Right ventricle myocardium superior (tissue), 1 donor: Measurements from ENCODE around the gene CACNA1C. TPM values are rescaled to one million over a fixed set of nuclear protein-coding genes. Genes with fewer than 3 reads are reported as not detected.

ENCODE experiments used
- ATAC-seq: fragments of 200-7000 bp; cut with Tn5 transposase; one replicate; pipeline ENCODE4 v1.9.1; 2020; ENCODE audit warnings: mild to moderate bottlenecking; ENCODE audit not compliant: poor library complexity
- DNase-seq: peaks from one replicate; pipeline ENCODE4 v3.0.0-alpha.2; 2020
- intact Hi-C: fragments of 100-400 bp; cut with DNase I; formaldehyde crosslinking; loops from one replicate; pipeline ENCODE4 v1.11.2; 2022
- total RNA-seq: library from RNA; stranded (reverse); fragmentation: NEBNext Ultra II Directional; extraction: Animal tissue kit (Norgen Biotek cat#: 25700); gene quantifications from one replicate; pipeline ENCODE4 v1.2.1, GENCODE V29; 2021
- donor health status: DM: no; HTN: yes; CAD: no; lungs with severe emphysema.

Gene CACNA1C
- total RNA-seq, 1 donor from 2014 or later: 151 TPM

DNA sequence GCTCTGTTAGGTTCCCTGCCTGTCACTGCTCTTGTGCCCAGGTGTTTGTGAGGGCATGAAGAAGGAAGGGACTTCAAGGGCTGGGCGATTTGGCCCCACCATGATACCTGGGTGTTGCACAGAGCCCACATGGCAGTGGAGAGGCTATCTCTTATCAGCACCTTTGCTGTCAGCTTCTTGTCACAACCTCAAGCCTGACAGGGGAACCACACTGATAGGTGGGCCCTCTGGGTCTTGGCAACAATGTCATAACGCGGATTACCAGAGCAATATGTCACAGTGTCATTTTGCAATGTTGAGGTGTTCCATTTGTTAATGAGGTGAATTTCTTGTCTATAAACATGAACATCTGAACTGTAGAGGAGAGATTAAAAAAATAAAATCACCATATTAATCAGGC lies 22.9 kb upstream of the CACNA1C start:
- DNase-seq (no peak), ATAC-seq (peak; percentile 4)
- intact Hi-C loops: loop anchor here (10.0 kb wide), 1 partner anchor 225 kb away; no protein-coding TSS in a partner anchor

DNA sequence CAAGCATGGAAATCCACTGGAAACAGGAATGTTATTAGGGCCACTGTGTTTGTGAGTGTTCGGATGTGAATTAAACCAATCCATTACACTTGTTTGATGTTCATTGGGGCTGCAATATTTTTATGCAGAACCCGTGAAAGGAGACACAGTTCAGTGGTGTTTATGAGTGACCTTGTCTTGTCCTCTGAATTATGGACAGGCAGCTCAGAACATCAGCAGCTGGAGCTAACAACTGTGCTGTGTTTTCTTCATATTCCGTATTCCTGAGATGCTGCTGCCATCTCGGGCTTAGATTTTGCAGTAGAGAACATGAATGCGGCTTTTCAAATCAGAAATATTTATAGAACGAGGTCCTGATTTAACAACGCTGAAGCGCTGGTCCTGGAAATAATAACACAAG lies 20.3 kb upstream of the CACNA1C start:
- DNase-seq (no peak), ATAC-seq (no peak)
- intact Hi-C loops: loop anchor here (10.0 kb wide), 1 partner anchor 228 kb away; no protein-coding TSS in a partner anchor

DNA sequence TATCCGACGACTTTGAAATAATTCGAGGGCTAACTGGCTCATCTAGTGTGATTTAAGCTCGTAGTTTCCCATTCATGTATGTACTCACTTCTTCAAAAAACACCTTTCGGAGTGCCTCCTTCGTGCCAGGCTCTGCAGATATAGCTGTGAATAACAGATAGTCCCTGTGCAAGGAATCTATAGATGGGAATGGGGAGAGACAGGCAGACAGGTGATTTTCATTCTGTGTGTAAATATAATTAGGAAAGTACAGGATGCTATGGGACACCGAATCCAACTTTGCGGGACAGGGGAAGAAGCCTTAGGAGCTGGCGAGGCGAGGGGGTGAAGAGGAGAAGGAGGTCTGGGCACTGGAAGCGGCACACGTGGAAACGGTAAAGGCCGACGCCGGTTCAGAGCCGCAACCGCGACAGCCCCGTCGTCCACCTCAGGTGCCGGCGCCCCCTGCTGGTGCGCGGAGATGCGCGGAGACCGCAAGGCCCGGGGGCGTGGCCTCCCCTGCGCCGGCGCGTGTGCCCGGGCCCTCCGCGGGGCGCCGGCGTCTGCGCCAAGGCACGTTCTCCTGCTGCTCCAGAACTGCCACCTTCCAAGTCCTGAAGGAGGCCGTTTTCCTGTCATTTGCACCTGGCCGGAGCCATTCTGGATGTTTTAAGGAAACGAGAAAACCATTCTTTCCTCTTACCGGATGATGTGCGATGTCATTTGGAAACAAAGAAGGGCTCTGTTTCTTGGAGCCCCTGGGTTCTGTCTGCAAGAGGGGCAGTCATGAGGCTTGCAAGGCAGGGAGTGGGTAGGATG lies 18.0 kb upstream of the CACNA1C start:
- peak; percentile 80 for ATAC-seq
- intact Hi-C loops: loop anchor here (5.0 to 10.0 kb wide), 2 partner anchors 63 to 230 kb away; no protein-coding TSS in a partner anchor

DNA sequence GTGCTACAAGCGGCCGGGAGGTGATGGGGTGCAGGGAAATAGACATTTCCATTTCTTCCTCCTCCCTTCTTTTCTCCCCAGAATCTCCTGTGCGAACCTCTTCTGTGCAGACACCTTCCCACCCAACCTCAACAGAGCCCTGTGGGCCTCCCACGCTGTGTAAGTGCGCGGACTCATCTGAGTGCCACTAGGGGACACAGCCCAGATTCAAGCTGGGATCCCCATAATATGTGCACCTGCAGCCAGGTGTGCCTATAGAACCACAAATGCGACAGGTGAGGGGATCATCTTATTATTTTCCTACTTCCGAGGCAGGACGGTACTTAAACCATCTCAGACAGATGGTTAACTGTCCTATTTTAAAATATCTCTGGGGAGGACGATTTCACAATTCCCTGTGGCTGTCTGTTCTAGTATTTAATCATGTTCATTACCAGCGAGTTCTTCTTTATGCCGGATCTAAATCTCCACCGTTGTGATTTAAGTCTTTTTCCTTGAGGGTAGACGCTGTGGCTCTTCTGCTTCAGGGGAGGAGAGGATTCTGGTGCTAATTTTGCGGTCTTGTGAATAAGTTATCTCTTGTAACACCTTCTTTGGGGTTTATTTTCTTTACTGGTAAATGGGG lies 17.2 kb upstream of the CACNA1C start:
- intact Hi-C loops: loop anchor here (5.0 to 10.0 kb wide), 2 partner anchors 63 to 231 kb away; no protein-coding TSS in a partner anchor
- ATAC-seq: no peak
- DNase-seq: no peak

More for the DNA sequence above, 18.0 kb upstream of the CACNA1C start:
- DNase-seq: peak; percentile 93

DNA sequence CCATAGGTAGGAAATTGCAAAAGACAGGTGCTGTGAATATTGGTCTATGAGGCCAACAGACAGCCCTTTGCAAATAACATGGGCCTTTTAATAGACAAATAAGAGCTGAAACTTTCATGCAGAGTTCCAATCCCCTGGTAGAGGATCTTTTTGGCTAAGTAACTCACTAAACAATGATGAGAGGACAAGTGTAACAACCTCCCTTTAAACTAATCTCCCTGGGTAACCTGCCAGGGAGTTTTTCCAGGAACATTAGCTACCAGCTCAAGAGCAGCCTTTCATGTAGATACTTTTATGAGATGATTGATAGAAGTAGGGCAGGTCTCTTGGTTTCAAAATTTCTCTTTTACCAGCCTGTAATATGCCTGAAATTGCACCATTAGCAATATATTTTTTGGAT lies 13.8 kb upstream of the CACNA1C start:
- intact Hi-C loops: loop anchor here (5.0 to 10.0 kb wide), 2 partner anchors 67 to 234 kb away; no protein-coding TSS in a partner anchor
- ATAC-seq: peak; percentile 53
- DNase-seq: no peak

DNA sequence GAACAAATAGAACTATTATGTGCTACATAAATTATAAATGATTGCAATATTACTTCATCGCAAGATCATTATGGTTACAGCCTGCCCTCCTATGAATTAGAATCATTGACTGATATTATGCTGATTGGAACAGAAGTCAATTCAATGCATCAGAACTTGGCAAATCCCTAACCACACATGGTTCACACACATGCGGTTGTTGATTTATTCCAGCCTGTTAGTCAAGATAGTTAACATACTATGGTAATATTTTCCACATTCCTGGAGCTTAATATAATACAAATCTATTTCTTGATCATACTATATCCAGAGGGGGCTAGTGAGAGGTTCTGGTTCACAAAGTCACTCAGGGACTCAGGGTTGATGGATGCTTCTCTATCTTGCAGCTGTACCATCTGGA lies 9.7 kb upstream of the CACNA1C start:
- no peak for ATAC-seq
- DNase-seq: no peak
- intact Hi-C loops: no loop called here

DNA sequence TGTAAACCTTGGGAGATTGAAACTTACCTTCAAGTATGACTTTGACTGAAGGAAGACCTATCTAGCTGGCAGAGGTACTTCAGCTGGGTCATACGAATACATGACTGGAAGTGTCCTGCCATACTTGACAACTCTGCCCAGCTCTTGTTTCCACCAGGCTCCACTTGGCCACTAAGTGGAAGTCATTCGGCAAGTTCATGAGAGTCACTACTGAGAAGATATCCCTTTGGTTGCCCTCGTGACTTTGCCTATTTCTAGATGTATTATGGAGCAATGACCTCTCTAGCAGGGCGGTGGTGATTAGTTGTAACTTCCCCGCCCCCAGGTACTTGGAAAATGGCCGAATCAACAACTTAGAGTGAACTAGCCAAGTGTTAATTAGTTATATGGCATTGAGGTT lies 8.6 kb upstream of the CACNA1C start:
- intact Hi-C loops: no loop called here
- DNase-seq (no peak), ATAC-seq (peak; percentile 50)

DNA sequence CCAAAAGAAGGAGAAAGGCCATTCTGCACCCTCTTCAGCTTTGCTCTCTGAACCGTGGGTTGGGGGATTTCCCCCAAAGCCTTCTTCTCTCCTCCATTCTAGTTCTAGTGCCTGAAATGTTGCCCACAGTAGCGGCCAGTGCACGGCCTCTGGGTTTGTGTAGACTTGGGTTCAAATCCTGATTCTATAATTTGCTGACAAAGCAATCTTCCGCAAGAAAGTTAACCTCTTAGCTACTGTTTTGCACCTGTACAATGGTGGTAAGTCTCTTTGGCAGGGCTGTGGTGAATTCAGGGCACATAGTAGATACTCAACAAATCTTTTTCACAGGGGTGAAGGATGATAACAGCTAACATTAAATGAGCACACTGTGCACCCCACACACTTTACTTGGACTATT lies 5.8 kb upstream of the CACNA1C start:
- intact Hi-C loops: no loop called here
- no peak for DNase-seq
- no peak for ATAC-seq

DNA sequence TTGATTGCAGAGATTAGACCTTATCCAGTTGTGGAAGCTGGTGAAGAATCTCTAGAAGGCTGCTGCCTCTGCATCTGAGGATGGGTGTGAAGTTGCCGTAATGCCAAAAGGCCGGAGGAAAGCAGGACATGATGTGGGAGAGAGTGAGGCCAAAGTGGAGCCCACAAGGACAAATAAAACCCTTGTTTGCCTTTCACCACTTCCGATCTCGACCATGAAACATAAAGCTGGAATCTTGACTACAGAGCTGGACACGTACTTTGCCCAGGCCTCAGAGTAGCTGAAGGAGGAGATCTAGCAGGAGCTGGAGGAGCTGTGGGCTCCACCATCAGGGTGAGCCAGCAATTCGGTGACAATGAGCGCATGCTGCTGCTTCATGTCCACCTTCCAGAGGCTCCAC lies 5.0 kb upstream of the CACNA1C start:
- ATAC-seq (no peak), DNase-seq (no peak)
- intact Hi-C loops: no loop called here

DNA sequence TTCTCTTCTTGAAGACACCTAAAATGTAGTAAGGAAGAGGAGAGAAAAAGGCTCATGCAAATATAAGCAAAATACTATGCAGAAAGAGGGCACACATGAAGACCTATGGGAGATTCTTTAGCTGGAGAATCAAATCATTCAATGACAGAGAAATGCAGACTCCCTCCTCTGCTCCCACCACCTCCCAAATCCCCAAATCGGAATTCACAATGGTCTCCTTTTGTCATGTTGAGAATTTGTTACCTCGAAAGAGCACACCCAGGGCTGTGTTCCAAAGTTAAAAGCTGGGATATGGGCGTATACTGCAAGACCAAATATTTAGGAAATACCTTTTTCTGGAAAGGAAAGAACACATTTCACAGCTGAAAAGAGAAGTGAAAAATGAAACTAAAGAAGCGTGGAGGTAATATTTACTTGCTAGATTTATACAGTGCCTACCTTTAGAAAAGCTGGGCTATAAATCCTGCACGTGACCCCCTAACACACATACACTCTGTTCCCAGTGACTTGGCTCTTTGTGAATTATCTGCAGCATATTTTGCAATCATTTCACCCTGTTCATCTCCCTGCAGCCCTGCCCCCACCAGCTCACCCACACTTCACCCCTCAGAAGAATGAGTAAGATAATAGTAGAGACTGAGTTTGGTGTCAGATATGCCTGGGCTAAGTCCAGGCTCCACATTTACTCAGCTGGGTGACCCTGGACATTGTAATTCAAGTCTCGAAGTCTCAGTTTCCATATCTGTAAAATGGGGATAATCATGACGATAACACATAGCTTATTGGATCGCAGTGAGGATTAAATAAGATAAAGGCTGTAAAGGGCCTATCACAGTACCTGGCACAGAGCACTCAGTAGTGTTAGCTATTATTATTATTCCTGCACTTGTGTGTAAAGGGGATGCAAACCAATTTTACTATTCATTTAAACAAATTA lies 2.9 kb upstream of the CACNA1C start:
- no peak for DNase-seq
- ATAC-seq: no peak
- intact Hi-C loops: loop anchor here (10.0 kb wide), 3 partner anchors 125 to 535 kb away; no protein-coding TSS in a partner anchor

DNA sequence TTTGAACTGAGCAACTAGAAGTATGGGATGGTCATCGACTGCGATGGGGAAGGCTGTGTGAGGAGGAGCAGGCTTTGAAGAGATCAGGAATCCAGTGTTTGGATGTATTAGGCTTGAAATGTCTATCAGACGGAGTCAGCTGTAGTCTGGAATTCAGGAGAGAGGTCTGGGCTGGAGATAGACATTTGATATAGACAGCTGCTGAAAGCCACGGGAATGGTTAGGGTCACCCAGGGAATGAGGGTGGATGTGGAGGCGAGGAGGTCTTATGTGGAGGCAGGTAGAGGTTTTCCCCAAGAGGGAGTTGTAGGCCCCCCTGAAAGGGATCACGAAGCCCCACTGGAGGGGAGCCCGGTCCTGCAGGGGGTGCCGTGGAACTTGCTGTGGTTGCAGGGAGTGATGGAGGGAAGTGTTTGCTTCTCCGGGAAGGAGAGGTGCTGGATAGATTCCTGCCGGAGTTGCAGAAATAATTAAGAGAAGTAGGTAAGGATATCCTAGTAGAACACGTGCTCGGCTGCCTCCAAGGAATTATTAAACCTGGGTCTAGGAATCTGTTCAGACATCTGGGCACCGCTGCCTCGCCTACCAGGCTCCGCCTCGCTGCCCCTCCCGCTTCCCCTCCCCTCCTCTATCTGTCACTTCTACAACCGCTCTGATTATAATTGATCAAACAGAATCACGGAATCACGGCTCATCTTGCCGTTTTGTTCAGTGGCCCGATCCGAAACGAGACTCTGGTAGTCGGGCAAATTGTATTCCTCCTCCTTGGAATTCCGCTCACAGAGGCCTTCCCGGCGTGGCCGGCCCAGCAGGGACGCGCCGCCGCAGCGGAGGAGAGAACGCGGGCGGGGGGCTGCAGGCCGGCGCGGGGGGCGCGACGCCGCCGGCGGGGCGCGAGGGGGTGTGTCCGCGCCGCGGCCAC lies 826 bp upstream of the CACNA1C start:
- ATAC-seq: peak; percentile 8
- intact Hi-C loops: loop anchor here (10.0 kb wide), 3 partner anchors 123 to 533 kb away; no protein-coding TSS in a partner anchor
- no peak for DNase-seq

DNA sequence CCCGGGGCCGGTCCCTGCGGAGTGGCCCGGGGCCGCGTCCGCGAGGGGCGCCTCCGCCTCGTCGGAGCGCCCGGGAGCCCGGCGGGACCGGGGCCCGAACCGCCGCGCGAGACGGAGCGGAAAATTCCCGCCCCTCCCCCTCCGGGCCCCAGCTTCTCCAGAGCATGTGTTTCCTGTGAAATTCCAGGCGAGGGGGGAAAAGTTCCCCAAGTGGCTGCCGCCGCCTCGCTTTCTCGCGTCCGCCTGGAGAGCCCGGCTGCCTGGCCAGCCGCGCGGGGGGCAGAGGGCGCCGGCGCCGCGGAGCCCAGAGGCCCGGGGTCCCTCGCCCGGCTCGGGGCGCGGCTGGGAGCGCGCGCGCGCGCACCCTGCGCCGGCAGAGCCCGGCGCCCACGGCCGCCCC lies 904 bp downstream of the CACNA1C start:
- intact Hi-C loops: loop anchor here (10.0 kb wide), 3 partner anchors 121 to 531 kb away; no protein-coding TSS in a partner anchor
- DNase-seq (no peak), ATAC-seq (no peak)

DNA sequence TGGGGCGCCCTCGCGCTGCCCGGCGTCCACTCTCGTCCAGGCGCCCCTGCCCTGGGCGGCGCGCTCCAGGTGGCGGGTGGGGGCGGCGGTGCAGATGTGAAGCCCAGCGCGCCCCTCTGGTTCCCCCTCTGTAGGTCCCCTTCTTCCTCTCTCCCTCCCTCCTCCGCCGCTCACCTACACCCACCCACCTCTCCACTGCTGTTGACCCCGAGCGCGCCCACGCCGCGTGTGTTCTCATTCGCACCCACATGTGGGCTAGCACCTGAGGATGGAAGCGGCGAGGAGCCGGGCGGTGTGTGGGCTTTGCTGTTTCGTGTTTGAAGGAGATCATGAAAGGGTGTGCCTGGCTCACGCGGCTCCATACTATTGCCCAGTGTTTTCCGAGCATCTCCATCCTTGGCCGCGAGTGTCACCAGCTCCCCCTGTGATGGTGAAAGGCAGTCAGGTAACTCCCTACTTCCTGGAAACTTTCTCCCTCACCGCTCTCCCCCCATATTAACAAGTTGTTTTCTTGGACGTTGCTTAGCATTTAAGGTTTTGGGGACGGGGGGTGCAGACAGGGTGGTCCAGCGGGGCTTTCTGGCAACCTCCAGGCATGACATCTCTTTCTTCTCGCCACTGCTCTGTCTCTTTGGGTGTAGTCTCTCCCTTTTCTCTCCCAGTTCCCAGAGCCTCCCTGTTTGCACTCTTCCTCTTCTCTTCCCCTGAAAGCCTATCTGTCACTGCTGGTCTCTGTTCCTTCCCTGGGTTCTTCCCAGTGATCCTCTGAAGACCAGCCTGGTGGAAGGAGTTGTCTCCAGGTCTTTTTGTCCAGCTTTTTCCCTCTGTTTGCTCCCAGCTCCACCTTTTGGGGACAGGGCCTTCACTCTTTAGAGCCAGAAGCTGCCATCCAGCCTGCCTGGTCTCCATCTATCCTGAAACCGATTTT lies 1.6 kb downstream of the CACNA1C start:
- intact Hi-C loops: loop anchor here (10.0 kb wide), 3 partner anchors 120 to 530 kb away; no protein-coding TSS in a partner anchor
- no peak for DNase-seq
- no peak for ATAC-seq

DNA sequence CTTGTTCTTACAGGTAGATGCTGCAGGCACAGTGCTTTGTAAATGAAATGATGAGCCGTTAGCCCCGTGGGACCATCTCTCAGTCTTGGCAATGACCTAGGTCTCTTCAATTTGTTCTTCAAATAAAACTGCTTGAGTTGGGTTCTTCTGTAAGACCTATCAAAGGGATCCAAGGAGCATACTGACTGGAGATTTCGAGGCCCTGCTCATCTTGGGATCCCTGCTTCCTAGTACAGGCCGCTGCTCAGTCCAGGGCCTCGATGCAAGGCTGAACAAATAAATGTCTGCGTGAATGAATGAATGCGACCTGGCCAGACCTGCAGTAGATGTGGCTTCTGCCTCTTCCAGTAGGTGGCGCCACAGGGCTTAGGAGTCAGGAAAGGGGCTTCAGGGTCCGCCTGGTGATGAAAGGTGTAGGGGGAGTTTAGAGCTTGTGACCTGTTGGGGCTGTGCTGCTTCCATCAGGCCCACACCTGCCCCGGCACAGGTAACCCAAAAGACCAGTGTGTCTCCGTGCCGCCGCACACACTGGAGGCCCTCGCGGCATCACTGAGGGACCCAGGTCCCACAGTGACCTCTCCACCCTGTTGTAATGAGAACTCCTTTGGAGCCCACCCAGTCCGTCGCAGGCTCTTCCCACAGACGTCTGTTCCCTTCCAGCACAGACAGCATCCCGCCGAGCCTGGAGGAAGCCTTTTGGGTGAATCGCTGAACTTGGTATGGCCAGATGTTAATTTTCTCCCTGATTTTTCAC lies 4.4 kb downstream of the CACNA1C start:
- DNase-seq: peak; percentile 71
- peak; percentile 9 for ATAC-seq
- intact Hi-C loops: loop anchor here (10.0 kb wide), 3 partner anchors 118 to 528 kb away; no protein-coding TSS in a partner anchor

DNA sequence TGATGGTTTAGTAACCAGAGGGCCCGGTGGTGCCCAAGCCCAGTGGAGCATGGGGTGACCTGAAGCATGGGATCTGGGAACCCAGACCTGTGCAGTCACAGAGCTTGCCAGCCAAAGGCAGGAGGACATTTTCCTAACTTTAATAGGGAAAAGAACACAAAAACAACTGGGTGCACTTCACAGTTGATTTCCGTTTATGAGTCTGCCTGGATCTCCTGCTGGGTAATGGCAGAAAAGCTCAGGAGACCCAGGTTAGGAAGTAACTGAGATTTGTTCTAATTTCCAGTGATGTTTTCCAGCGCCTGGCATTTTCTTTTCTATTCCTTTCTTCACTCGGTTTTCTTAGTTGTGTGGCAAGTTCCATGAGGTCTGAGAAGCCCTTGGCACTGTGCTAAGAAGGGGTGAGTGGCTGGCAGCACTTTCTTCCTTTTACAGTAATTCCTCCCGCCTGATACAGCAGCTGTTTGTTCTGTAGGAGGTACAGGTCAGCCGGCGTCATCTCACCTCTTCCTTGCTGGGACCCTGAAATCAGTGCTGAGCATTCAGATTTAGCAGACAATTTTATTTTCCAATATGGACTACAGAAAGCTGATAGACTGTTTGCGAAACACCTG lies 5.1 kb downstream of the CACNA1C start:
- intact Hi-C loops: loop anchor here (10.0 kb wide), 3 partner anchors 117 to 527 kb away; no protein-coding TSS in a partner anchor
- ATAC-seq: no peak

More for the DNA sequence above, 5.1 kb downstream of the CACNA1C start:
- DNase-seq: no peak
